HepG2 (cell line): ENCODE measurements around the gene RNU11. TPM values are rescaled to one million over a fixed set of nuclear protein-coding genes. Genes with fewer than 3 reads are reported as not detected.

ENCODE experiments used
- AFF4 ChIP-seq: sonication (generic); formaldehyde crosslinking; IDR thresholded peaks from 2 replicates; pipeline ENCODE4 v1.4.0; 2020; ENCODE audit warnings: missing genetic modification reagents
- ATF7-NPFF ChIP-seq: sonication (generic); formaldehyde crosslinking; IDR thresholded peaks from 2 replicates; pipeline ENCODE4 v1.8.1; 2023; ENCODE audit warnings: mild to moderate bottlenecking, low read depth, missing genetic modification reagents, moderate library complexity
- DMAP1 ChIP-seq: IDR thresholded peaks from 2 replicates; pipeline ENCODE4 v1.6.1; 2016
- ELF4 ChIP-seq: sonication (generic); formaldehyde crosslinking; IDR thresholded peaks from 2 replicates; pipeline ENCODE4 v1.5.0; 2020; ENCODE audit warnings: missing genetic modification reagents, mild to moderate bottlenecking, moderate library complexity, borderline replicate concordance
- HNRNPLL ChIP-seq: fragments of 200-400 bp; formaldehyde crosslinking; IDR thresholded peaks from 2 replicates; pipeline ENCODE4 v1.6.1; 2017; ENCODE audit warnings: mild to moderate bottlenecking, low read depth, low read length; ENCODE audit not compliant: poor library complexity, severe bottlenecking
- PAXIP1 ChIP-seq: sonication (generic); formaldehyde crosslinking; conservative IDR thresholded peaks from 2 replicates; pipeline ENCODE4 v1.4.0; 2020; ENCODE audit warnings: mild to moderate bottlenecking, missing genetic modification reagents, moderate library complexity
- PHF5A ChIP-seq: IDR thresholded peaks from one replicate; pipeline ENCODE4 v1.6.1; 2018; ENCODE audit warnings: low read depth, missing genetic modification reagents; ENCODE audit not compliant: unreplicated experiment
- RNF219 ChIP-seq: sonication (generic); formaldehyde crosslinking; IDR thresholded peaks from 2 replicates; pipeline ENCODE4 v1.5.0; 2020; ENCODE audit warnings: mild to moderate bottlenecking, missing genetic modification reagents
- UBTF ChIP-seq: sonication (generic); formaldehyde crosslinking; IDR thresholded peaks from 2 replicates; pipeline ENCODE4 v1.4.0; 2020; ENCODE audit warnings: mild to moderate bottlenecking, missing genetic modification reagents
- ZBTB21 ChIP-seq: sonication (generic); formaldehyde crosslinking; IDR thresholded peaks from 2 replicates; pipeline ENCODE4 v1.4.0; 2020; ENCODE audit warnings: missing genetic modification reagents
- ZGPAT ChIP-seq: IDR thresholded peaks from 2 replicates; pipeline ENCODE4 v1.6.1; 2016; ENCODE audit warnings: mild to moderate bottlenecking
- ZNF234 ChIP-seq: sonication (generic); formaldehyde crosslinking; conservative IDR thresholded peaks from 2 replicates; pipeline ENCODE4 v1.5.1; 2020; ENCODE audit warnings: mild to moderate bottlenecking, missing genetic modification reagents
- ZNF30 ChIP-seq: sonication (generic); formaldehyde crosslinking; IDR thresholded peaks from 2 replicates; pipeline ENCODE4 v1.5.0; 2020; ENCODE audit warnings: mild to moderate bottlenecking, missing genetic modification reagents
- ZNF558 ChIP-seq: sonication (generic); formaldehyde crosslinking; IDR thresholded peaks from 2 replicates; pipeline ENCODE4 v1.9.0; 2022; ENCODE audit warnings: mild to moderate bottlenecking, missing genetic modification reagents, borderline replicate concordance
- ZNF678 ChIP-seq: sonication (generic); formaldehyde crosslinking; IDR thresholded peaks from 2 replicates; pipeline ENCODE4 v1.4.0; 2020; ENCODE audit warnings: mild to moderate bottlenecking, missing genetic modification reagents
- polyA plus RNA-seq, 8 experiments: library from polyadenylated mRNA; depleted of rRNA in 3 of 8; stranded (reverse) in 7 of 8; unstranded in 1 of 8; fragments of >200 nt; fragmentation: Illumina TruSeq in 4 of 8; extraction: Trizol in 4 of 8; gene quantifications; 2 replicates each; pipeline versions ENCODE4 v1.2.1 to v1.2.3, GENCODE V29; 2011 to 2016; ENCODE audit warnings: low read depth in 4 of 8, missing spikeins in 1 of 8, mixed read lengths in 1 of 8; ENCODE audit not compliant: insufficient read depth in 1 of 8
- total RNA-seq, 5 experiments: library from RNA; depleted of rRNA; stranded (reverse); fragments of >200 nt; fragmentation: Illumina TruSeq; extraction: Trizol; gene quantifications; 2 replicates each; pipeline ENCODE4 v1.2.3, GENCODE V29; 2016; ENCODE audit warnings: low read depth in 1 of 5

The RNU11 gene
- total and polyA plus RNA-seq, 2 of the 13 experiments (the other 11 are each of a cell fraction or from before 2014, with no cell fraction given): not detected

- TF ChIP-seq AFF4 (CRISPR knock-in tag) (no peak), ZNF30 (CRISPR knock-in tag) (no peak), ELF4 (CRISPR knock-in tag) (no peak), ZBTB21 (CRISPR knock-in tag) (no peak), HNRNPLL (no peak), ZNF678 (CRISPR knock-in tag) (no peak), PHF5A (CRISPR knock-in tag) (no peak), ZNF558 (CRISPR knock-in tag) (no peak), UBTF (CRISPR knock-in tag) (peak; percentile 35), RNF219 (no peak), DMAP1 (CRISPR knock-in tag) (0 out of 2 replicates have a peak, but pooled peaks have one; percentile 36), ATF7-NPFF (no peak), ZGPAT (CRISPR knock-in tag) (0 out of 2 replicates have a peak, but pooled peaks have one; percentile 22), ZNF234 (CRISPR knock-in tag) (no peak), PAXIP1 (CRISPR knock-in tag) (no peak)
Measured at GRCh38 chr1:28646040-28646439, 2.4 kb upstream of the RNU11 start (continued).
